Gastroesophageal sphincter (tissue), 4 donors: ENCODE measurements around the gene PRKAR1B. TPM values are rescaled to one million over a fixed set of nuclear protein-coding genes. Genes with fewer than 3 reads are reported as not detected.

Experiments used
- ATAC-seq: fragments of 150-250 bp; one replicate; pipeline ENCODE4 v1.9.1; 2016; ENCODE audit warnings: mild to moderate bottlenecking, moderate library complexity
- H3K27ac ChIP-seq, 4 donors: fragments of 200-600 bp; sonication (generic) in 3 of 4; 1 replicate in 3 of 4; 2 replicates in 1 of 4; pipeline ENCODE4 v1.5.1; 2016 to 2019
- H3K27me3 ChIP-seq: fragments of 200-600 bp; sonication (generic); one replicate; pipeline ENCODE4 v1.5.1; 2019
- H3K36me3 ChIP-seq, 2 donors: fragments of 200-600 bp; sonication (generic); one replicate each; pipeline ENCODE4 v1.5.1; 2019; ENCODE audit warnings: control low read depth in 1 of 2
- H3K4me1 ChIP-seq, 3 donors: fragments of 200-600 bp; sonication (generic); 1 replicate in 2 of 3; 2 replicates in 1 of 3; pipeline ENCODE4 v1.5.1; 2016 to 2019; ENCODE audit warnings: control low read depth in 2 of 3
- H3K4me3 ChIP-seq, 2 donors: fragments of 200-600 bp; sonication (generic); one replicate each; pipeline ENCODE4 v1.5.1; 2019; ENCODE audit warnings: mild to moderate bottlenecking in 1 of 2, moderate library complexity in 1 of 2
- H3K9me3 ChIP-seq, 3 donors: fragments of 200-600 bp; sonication (generic); one replicate each; pipeline ENCODE4 v1.5.1; 2017 to 2019; ENCODE audit warnings: control low read depth in 2 of 3
- CTCF ChIP-seq, 4 experiments: fragments of 200-600 bp in 2 of 4; fragments of 450-650 bp in 2 of 4; sonication (generic) in 1 of 4; IDR thresholded peaks; one replicate each; pipeline ENCODE4 v1.5.1; 2017 to 2019; ENCODE audit warnings: antibody characterized with exemption in 4 of 4, mild to moderate bottlenecking in 2 of 4, moderate library complexity in 2 of 4
- EP300 ChIP-seq: sonication (generic); formaldehyde crosslinking; IDR thresholded peaks from one replicate; pipeline ENCODE4 v1.6.1; 2017; ENCODE audit warnings: antibody characterized with exemption, mild to moderate bottlenecking
- POLR2A ChIP-seq, 2 donors: fragments of 450-650 bp; IDR thresholded peaks; one replicate each; pipeline ENCODE4 v1.6.1; 2017; ENCODE audit warnings: antibody characterized with exemption in 2 of 2, mild to moderate bottlenecking in 2 of 2, moderate library complexity in 1 of 2
- POLR2AphosphoS5 ChIP-seq: sonication (generic); formaldehyde crosslinking; IDR thresholded peaks from one replicate; pipeline ENCODE4 v1.6.1; 2017; ENCODE audit warnings: antibody characterized with exemption
- WGBS, 2 donors: methylation state at CpG; one replicate each; pipeline ENCODE4 v1.1.5; 2018; ENCODE audit warnings: low coverage in 1 of 2; 5-methylcytosine and 5-hydroxymethylcytosine counted together
- total RNA-seq, 4 donors: library from RNA; depleted of rRNA; stranded (reverse); fragments of >200 nt; gene quantifications; one replicate each; pipeline ENCODE4 v1.1.0, GENCODE V29; 2016

Gene PRKAR1B
- total RNA-seq, 4 donors from 2014 or later, result 11.6 to 39.1 (median 24.8) TPM

GRCh38 chr7:713139-713457, 14.0 kb downstream of the PRKAR1B start:
- 86% methylated on average over 8 of the region's 9 CpGs; no CpG with 5 or more reads in 1 of the 2 donors for WGBS, 2 donors
- no peaks in the 10 kb centered on the region for H3K36me3 ChIP-seq
- no peak overlapping the region for H3K27ac ChIP-seq
- peaks cover 0 to 6% (median 0%) of the 10 kb centered on the region in 3 donors for H3K9me3 ChIP-seq
- H3K4me1 ChIP-seq, result peaks cover 0 to 23% (median 6%) of the 10 kb centered on the region in 3 donors
- ATAC-seq, result no peak
- H3K4me3 ChIP-seq, result no peak overlapping the region
- H3K27me3 ChIP-seq, result no peaks in the 10 kb centered on the region
- TF ChIP-seq POLR2AphosphoS5, result no peak
- no peak for TF ChIP-seq EP300
- no peak for TF ChIP-seq CTCF (IDR thresholded peaks at IDR 0.05)
- no peak for TF ChIP-seq POLR2A (IDR thresholded peaks at IDR 0.05)

- no peaks in the 10 kb centered on the region for H3K27me3 ChIP-seq
- ATAC-seq, result peak; percentile 42
- TF ChIP-seq CTCF (IDR thresholded peaks at IDR 0.05), result no peak
- no peak for TF ChIP-seq EP300
- no peak for TF ChIP-seq POLR2A (IDR thresholded peaks at IDR 0.05)
- no peak for TF ChIP-seq POLR2AphosphoS5
- peak overlapping the region in 3 of 4 donors; percentile 58 to 81 (median 66) for H3K27ac ChIP-seq
- H3K4me3 ChIP-seq, result peak overlapping the region; percentile 82 to 91
- peaks cover 0 to 23% (median 6%) of the 10 kb centered on the region in 3 donors for H3K4me1 ChIP-seq
- H3K9me3 ChIP-seq, result peaks cover 0 to 1% (median 0%) of the 10 kb centered on the region in 3 donors
- H3K36me3 ChIP-seq, result no peaks in the 10 kb centered on the region
- WGBS, 2 donors, result no CpG with 5 or more reads among the region's 74 CpGs
Measured at GRCh38 chr7:712381-713138, 14.5 kb downstream of the PRKAR1B start.

GRCh38 chr7:711922-712380, 15.1 kb downstream of the PRKAR1B start:
- H3K27me3 ChIP-seq, result no peaks in the 10 kb centered on the region
- TF ChIP-seq POLR2A (IDR thresholded peaks at IDR 0.05) (no peak), EP300 (no peak), POLR2AphosphoS5 (no peak), CTCF (IDR thresholded peaks at IDR 0.05) (no peak)
- peaks cover 0 to 23% (median 6%) of the 10 kb centered on the region in 3 donors for H3K4me1 ChIP-seq
- H3K9me3 ChIP-seq, result no peaks in the 10 kb centered on the region
- 0 to 2% methylated on average over 8 to 11 of the region's 44 CpGs for WGBS, 2 donors
- H3K4me3 ChIP-seq, result peak overlapping the region; percentile 82 to 91
- H3K27ac ChIP-seq, result peak overlapping the region in 3 of 4 donors; percentile 58 to 81 (median 66)
- no peak for ATAC-seq
- no peaks in the 10 kb centered on the region for H3K36me3 ChIP-seq

- H3K9me3 ChIP-seq, result no peaks in the 10 kb centered on the region
- H3K27ac ChIP-seq, result peak overlapping the region in 3 of 4 donors; percentile 58 to 81 (median 66)
- no peaks in the 10 kb centered on the region for H3K36me3 ChIP-seq
- 0 to 12% methylated on average over 3 to 6 of the region's 45 CpGs for WGBS, 2 donors
- H3K4me3 ChIP-seq, result peak overlapping the region; percentile 82 to 91
- peaks cover 0 to 23% (median 6%) of the 10 kb centered on the region in 3 donors for H3K4me1 ChIP-seq
- TF ChIP-seq POLR2A (IDR thresholded peaks at IDR 0.05), result no peak
- no peak for TF ChIP-seq POLR2AphosphoS5
- no peak for TF ChIP-seq EP300
- TF ChIP-seq CTCF (IDR thresholded peaks at IDR 0.05), result no peak
- ATAC-seq, result peak; percentile 60
- no peaks in the 10 kb centered on the region for H3K27me3 ChIP-seq
Measured at GRCh38 chr7:711093-711921, 15.8 kb downstream of the PRKAR1B start.
